ENCODE results near the gene TRIM7. TPM values are rescaled to one million over a fixed set of nuclear protein-coding genes. Genes with fewer than 3 reads are reported as not detected.

The TRIM7 gene
- total and polyA plus RNA-seq, 8 donors: 1.9 to 11.1 (median 3.1) TPM

GRCh38 chr5:181207214-181207959 is 2.4 kb upstream of the TRIM7 start:
- TF ChIP-seq, protein P1, sequence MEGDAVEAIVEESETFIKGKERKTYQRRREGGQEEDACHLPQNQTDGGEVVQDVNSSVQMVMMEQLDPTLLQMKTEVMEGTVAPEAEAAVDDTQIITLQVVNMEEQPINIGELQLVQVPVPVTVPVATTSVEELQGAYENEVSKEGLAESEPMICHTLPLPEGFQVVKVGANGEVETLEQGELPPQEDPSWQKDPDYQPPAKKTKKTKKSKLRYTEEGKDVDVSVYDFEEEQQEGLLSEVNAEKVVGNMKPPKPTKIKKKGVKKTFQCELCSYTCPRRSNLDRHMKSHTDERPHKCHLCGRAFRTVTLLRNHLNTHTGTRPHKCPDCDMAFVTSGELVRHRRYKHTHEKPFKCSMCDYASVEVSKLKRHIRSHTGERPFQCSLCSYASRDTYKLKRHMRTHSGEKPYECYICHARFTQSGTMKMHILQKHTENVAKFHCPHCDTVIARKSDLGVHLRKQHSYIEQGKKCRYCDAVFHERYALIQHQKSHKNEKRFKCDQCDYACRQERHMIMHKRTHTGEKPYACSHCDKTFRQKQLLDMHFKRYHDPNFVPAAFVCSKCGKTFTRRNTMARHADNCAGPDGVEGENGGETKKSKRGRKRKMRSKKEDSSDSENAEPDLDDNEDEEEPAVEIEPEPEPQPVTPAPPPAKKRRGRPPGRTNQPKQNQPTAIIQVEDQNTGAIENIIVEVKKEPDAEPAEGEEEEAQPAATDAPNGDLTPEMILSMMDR (IDR thresholded peaks at IDR 0.05): no peak
- no peak for FAIRE-seq
- Histone ChIP-seq H3K27me3 (no peaks in the 10 kb centered on the region), H3K9me3 (no peaks in the 10 kb centered on the region), H3K27ac (peak overlapping the region in 3 of 4 donors; percentile 48 to 64 (median 57)), H3K4me1 (peaks cover 0 to 8% (median 0%) of the 10 kb centered on the region in 3 donors), H3K36me3 (no peaks in the 10 kb centered on the region), H3K4me3 (peak overlapping the region; percentile 2 to 70 (median 26))
- peak; percentile 57 to 87 (median 82) for DNase-seq
- 0 to 1% methylated on average over 36 of the region's 36 CpGs for WGBS, 2 donors
- ATAC-seq: peak; percentile 55 to 63 (median 60)
- intact Hi-C loops (cut with DNase I): no loop called here

DNA sequence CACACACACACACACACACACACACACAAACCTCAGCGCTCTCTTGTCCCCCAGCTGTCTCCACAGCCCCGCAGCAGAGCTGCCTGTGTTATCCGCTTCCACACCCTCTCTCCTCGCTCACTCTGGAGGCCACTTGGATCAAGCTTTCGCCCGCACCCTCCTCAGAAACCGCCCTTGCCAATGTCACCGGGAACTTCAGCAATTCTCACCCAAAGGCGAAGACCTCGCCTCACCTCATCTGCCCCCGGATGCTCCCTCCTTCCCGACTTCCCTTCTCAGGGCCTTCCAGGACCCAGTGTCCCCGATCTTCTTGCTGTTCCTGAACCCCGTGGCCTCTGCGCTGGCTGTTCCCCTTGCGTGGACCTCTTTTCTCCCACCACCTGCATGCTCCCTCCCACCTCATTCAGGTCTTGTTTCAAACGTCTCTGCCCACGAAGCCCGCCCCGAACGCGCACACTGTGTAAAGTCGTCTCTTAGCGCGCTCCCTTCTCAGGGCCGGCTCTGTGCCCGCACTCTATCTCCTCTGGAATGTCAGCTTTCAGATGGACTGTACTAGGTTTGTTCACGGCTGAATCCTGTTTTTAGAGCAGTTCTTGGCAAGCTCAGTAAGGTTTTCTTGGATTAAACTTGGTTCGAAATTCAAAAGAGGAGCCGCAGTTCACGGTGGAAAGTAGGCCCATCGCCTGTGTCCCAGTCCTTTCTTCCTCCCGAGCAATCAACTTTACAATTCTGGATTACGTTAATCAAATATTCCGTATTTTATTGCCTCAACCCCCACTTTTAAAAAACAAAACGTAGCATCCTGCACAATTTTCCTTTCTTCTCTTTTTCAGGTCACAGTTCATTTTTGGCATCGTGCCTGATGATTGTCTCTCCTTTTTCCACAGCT is 1.0 kb upstream of the TRIM7 start:
- H3K27ac ChIP-seq: no peak overlapping the region

GRCh38 chr5:181204113-181204825 is 727 bp downstream of the TRIM7 start:
- ATAC-seq (peak; percentile 2 to 34 (median 10)), FAIRE-seq (no peak), DNase-seq (peak in 4 of 6 donors; percentile 41 to 78 (median 46))
- Histone ChIP-seq H3K36me3 (no peaks in the 10 kb centered on the region), H3K27ac (peak overlapping the region in 2 of 4 donors; percentile 6 to 12), H3K9me3 (no peaks in the 10 kb centered on the region), H3K27me3 (no peaks in the 10 kb centered on the region), H3K4me3 (peak overlapping the region; percentile 21 to 70 (median 43)), H3K4me1 (peaks cover 0 to 8% (median 0%) of the 10 kb centered on the region in 3 donors)
- TF ChIP-seq, protein P1 (IDR thresholded peaks at IDR 0.05): no peak
- WGBS, 2 donors: 1 to 2% methylated on average over 55 to 67 of the region's 67 CpGs
- intact Hi-C loops (cut with DNase I): no loop called here

More for the DNA sequence above, 1.0 kb upstream of the TRIM7 start:
- 37 to 40% methylated on average over 37 of the region's 37 CpGs for WGBS, 2 donors
- Histone ChIP-seq H3K36me3 (no peaks in the 10 kb centered on the region), H3K9me3 (no peaks in the 10 kb centered on the region), H3K27me3 (no peaks in the 10 kb centered on the region), H3K4me3 (peak overlapping the region in 2 of 4 donors; percentile 35 to 70), H3K4me1 (peaks cover 0 to 8% (median 0%) of the 10 kb centered on the region in 3 donors)
- FAIRE-seq: no peak
- intact Hi-C loops (cut with DNase I): no loop called here
- ATAC-seq: no peak
- TF ChIP-seq, protein P1 (IDR thresholded peaks at IDR 0.05): no peak
- DNase-seq: no peak

DNA sequence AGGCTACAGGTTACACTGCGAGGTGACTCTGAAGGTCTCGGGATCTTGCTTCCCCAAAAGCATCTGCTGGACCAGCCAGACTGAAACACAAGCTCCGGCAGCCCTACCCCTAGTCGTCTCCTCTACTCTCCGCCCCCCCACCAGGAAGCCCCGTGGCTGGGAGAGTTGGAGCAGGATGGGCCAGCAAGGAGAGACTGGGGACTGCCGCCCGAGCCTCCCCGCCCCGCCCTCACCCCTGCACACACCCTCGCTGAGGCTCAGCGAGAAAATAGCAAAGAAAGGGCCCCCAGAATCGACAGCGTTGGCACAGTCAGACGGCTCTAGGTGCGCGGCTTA is 1.3 kb downstream of the TRIM7 start:
- 21 to 31% methylated on average over 17 of the region's 17 CpGs for WGBS, 2 donors
- Histone ChIP-seq H3K9me3 (no peaks in the 10 kb centered on the region), H3K27me3 (no peaks in the 10 kb centered on the region), H3K4me3 (peak overlapping the region; percentile 21 to 70 (median 43)), H3K36me3 (no peaks in the 10 kb centered on the region), H3K27ac (no peak overlapping the region), H3K4me1 (peaks cover 0 to 8% (median 0%) of the 10 kb centered on the region in 3 donors)
- DNase-seq (peak in 1 of 6 donors; percentile 43), ATAC-seq (no peak), FAIRE-seq (no peak)
- TF ChIP-seq, protein P1 (IDR thresholded peaks at IDR 0.05): no peak
- intact Hi-C loops (cut with DNase I): no loop called here
